AG08395 (cell line): ENCODE results near the gene INAFM2.
A peak's percentile ranks its signal among the peaks of the same experiment; 100 is the strongest.

ENCODE experiments used
- DNase-seq: peaks from one replicate; pipeline ENCODE4 v3.0.0; 2012; ENCODE audit warnings: mixed read lengths, low spot score

The INAFM2 gene

GRCh38 chr15:40306908-40307307 lies 16.6 kb upstream of the INAFM2 start:
- no peak for DNase-seq

GRCh38 chr15:40307421-40308211 lies 15.9 kb upstream of the INAFM2 start, which contains the start of gene PLCB2:
TSS of gene PLCB2 (minus strand) at chr15:40307935. CDS start at chr15:40307672, 263 bp downstream.
- no peak for DNase-seq

- no peak for DNase-seq
Observed at GRCh38 chr15:40309344-40309862, 14.1 kb upstream of the INAFM2 start.

GRCh38 chr15:40310001-40310959 lies 13.2 kb upstream of the INAFM2 start:
- DNase-seq = peak; percentile 55

- DNase-seq = no peak
Observed at GRCh38 chr15:40310993-40311392, 12.5 kb upstream of the INAFM2 start.

- DNase-seq = no peak
Observed at GRCh38 chr15:40312370-40313158, 10.9 kb upstream of the INAFM2 start.

GRCh38 chr15:40313531-40314398 lies 9.7 kb upstream of the INAFM2 start:
- peak; percentile 38 for DNase-seq

GRCh38 chr15:40314723-40315276 lies 8.7 kb upstream of the INAFM2 start:
- peak; percentile 90 for DNase-seq

- DNase-seq = no peak
Observed at GRCh38 chr15:40316931-40317330, 6.6 kb upstream of the INAFM2 start.

- DNase-seq = no peak
Observed at GRCh38 chr15:40317580-40317979, 5.9 kb upstream of the INAFM2 start.

- DNase-seq = no peak
Observed at GRCh38 chr15:40320409-40320808, 3.1 kb upstream of the INAFM2 start.

- peak; percentile 75 for DNase-seq
Observed at GRCh38 chr15:40320931-40321371, 2.5 kb upstream of the INAFM2 start.

- no peak for DNase-seq
Observed at GRCh38 chr15:40322531-40323238, 807 bp upstream of the INAFM2 start.

- no peak for DNase-seq
Observed at GRCh38 chr15:40323953-40324937, 753 bp downstream of the INAFM2 start.

GRCh38 chr15:40325188-40325587 lies 1.7 kb downstream of the INAFM2 start:
- DNase-seq = no peak

- no peak for DNase-seq
Observed at GRCh38 chr15:40325700-40326099, 2.2 kb downstream of the INAFM2 start.

GRCh38 chr15:40327457-40327856 lies 4.0 kb downstream of the INAFM2 start:
- no peak for DNase-seq

GRCh38 chr15:40328176-40328575 lies 4.7 kb downstream of the INAFM2 start:
- DNase-seq = peak; percentile 38
